ENCODE results near the gene SLC6A11.

The SLC6A11 gene

GRCh38 chr3:10888518-10889090 is 72.6 kb downstream of the SLC6A11 start:
- no peak for DNase-seq (ENCODE audit: low spot score)

DNA sequence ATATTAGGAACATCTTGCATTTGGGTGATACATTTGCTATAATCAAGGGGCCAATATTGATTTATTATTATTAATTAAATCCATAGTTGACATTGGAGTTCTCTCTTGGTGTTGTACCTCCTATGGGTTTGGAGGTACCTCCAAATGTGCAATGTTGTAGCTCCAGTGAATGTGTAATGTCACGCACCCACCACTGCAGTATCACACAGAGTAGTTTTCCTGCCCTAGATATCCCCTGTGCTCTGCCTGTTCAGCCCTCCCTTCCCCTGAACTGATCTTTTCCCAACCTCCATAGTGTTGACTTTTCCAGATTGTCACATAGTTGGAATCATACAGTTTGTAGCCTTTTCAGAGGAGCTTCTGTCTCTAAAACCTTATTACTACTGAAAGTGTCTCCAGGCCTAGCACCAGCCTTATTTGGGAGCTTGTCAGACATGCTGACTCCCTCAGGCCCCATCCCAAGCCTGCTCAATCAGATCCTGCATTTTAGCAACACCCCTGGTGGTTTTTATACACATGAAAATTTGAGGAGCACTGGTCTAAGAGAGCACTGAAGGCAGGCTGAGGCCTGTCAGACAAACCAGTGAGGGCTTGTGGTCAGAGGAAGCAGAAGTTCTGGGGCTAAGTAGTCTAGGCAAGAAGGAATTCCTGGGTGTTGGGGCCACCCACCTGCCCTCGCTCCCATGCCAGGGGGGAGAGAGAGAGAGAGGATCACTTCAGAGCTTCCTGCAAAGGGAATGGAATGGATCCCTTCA is 73.4 kb downstream of the SLC6A11 start:
- DNase-seq (ENCODE audit: low spot score), result no peak

DNA sequence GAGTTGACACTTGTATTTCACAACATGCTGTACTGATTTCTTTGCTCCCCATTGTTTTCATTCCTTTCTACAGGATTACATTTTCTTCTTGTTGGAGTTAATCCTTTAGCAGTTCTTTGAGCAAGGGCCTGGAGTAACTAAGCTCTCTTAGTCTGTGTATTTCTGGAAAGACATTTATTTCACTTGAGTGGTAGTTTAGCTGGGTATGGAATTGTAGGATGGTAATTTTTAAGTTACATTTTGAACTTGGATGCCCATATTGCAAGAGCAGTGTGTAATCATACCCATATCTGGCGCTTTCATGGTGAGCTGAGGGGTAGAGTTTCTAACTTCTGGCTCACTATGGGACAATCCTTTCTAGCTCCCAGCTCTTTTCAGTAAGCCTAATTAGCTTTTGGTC is 74.6 kb downstream of the SLC6A11 start:
- no peak for DNase-seq (ENCODE audit: low spot score)

DNA sequence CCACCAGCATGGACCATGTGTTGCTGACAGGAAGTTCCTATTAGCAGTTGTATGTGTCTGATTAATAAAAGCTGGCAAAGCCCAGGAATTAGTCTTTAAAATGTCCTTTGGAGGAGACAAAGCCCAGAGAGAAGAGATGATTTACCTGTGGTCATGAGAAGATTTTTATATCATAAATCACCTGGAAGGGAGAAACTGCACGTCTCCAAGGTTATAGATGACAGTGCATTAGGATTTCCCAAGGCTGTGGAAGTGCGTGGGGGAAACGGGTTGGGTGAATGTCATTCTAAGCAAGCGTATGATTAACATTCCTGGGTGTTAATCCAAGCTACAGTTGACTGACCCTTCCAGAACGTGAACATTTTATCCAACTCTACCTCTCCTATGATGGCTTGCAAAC is 76.6 kb downstream of the SLC6A11 start:
- DNase-seq (ENCODE audit: low spot score), result no peak

DNA sequence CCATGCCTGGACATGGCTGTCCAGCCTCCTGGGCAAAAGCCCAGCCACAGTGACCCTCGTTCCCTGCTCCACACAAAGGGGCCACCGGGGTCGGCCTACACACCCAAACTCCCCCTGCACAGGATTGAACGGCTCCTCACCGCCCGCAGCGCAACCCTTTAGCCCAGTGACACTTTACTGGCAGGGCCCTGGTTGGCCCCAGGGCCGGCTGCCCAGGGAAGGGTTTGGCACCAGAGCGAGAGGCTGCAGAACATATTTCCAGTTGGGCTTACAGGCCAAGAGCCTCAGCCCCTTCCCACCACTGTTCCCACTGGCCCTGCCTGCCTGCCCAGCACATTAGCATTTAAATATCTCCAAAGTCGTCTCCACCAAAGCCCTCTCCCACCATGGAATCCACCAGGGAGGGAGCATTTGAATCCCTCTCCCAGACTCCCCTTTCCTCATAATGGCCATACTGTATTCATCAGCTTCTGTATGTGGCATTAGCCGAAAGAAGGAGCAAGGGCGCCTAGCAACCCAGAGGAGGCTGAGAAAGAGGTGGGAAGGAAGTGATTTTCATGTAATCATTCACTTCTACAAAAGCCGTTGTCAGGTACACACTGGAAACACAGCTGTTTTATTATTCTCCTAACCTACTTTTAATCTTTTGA is 85.4 kb downstream of the SLC6A11 start:
- no peak for DNase-seq (ENCODE audit: low spot score)

DNA sequence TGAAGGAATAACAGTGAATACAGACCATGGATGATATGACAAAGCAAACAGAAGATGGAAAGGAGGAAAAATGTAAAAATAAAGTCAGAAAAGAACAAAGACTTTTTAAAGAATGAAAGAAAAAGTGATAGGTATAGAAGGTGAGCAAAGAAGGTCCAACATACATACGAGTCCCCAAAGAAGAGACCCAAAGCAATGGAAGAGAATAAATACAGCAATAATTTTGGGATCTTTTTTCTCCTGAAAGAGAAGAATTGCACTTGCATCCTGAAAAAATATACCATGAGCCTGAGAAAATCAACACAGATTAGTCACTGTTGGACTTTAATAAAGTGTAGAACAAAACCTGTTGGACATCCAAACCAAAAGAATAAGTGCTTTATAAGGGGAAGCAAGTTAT is 91.2 kb downstream of the SLC6A11 start:
- DNase-seq (ENCODE audit: low spot score), result no peak

DNA sequence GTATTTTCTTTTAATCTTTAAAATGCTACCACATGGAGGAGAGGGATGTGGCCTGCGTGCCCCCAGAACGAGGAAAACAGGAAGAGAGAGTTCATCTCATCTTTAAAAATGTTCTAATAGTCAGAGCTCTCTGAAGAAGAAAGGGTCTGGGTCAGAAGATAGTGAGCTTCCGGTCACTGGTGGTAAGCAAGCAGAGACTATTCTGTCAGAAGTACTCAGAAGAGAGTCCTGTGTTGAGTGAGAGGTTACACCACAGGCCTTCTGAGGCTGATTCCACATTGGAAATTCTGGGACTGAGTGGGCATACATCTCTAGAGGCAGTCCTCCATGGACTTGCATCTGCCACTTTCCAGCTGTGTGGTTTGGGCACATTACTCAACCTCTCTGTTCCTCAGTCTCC is 94.3 kb downstream of the SLC6A11 start:
- no peak for DNase-seq (ENCODE audit: low spot score)

DNA sequence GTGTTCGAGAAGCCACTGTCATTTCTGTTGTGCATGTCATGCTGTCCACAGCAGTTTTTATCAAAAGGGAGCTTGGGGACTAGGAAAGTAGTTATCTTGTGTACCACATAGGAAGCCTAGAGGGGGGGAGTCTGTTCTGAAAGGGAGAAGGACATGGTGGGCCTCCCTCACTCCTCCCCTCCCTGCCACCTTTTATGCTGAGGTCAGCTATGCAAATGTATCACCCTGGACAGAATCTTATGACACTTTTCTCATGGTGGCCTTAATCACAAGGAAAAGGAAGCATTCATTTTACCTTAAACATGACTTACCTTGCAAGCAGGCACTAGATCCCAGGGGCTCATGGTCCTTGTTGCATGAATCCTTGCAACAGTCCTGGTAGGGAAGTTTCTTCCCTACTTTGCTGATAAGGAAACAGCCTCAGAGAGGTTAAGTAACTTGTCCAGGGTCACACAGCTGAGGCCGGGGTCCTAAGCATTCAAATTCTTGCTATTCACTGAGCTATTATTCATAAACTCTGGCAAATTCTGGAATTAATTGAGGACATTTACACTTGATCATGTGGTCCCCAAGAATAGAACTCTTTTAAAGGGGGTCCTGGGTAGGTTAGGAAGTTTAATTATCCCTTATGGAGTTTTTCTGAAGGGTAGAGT is 95.4 kb downstream of the SLC6A11 start:
- no peak for DNase-seq (ENCODE audit: low spot score)

- DNase-seq (ENCODE audit: low spot score), result no peak
Observed at GRCh38 chr3:10912786-10913185, 96.8 kb downstream of the SLC6A11 start.

- no peak for DNase-seq (ENCODE audit: low spot score)
Observed at GRCh38 chr3:10915376-10915775, 99.3 kb downstream of the SLC6A11 start.

DNA sequence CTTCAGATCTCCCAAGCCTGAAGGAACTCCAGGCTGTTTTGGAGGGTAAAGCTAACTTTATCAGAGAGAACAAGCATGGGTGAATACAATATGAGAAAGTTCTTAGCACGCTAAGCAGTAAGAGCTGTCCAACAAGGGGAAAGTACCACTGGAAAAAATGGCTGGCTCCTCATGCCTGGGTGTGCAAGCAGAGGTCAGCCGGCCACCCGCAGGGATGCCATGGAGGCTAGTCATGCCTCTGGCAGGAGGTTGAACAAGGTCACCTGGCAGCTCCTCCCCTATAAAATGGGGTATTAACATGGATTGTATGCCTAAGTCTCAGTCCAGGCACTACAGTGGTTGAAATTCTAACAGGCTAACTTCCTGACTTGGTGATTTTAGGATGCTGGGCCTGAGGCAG is 101.1 kb downstream of the SLC6A11 start:
- DNase-seq (ENCODE audit: low spot score), result peak; percentile 33

DNA sequence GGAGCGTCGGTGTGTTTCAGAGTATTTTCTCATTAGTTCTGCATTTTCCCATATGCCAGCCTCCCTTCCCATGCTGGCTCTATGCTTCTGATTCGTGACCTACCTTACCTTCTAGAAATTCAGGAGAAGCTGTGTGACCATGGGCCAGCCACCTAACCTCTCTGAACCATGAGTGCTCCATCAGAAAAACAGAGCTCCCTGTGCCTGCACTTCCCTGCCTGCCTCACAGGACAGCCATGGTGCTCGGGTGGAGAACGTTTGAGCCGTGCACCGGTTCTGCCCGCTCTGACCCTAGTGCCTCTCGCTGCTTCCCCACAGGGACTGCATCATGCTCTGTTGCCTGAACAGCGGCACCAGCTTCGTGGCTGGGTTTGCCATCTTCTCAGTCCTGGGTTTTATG is 102.0 kb downstream of the SLC6A11 start:
- DNase-seq (ENCODE audit: low spot score), result no peak

GRCh38 chr3:10919636-10920035 is 103.6 kb downstream of the SLC6A11 start:
- no peak for DNase-seq (ENCODE audit: low spot score)

DNA sequence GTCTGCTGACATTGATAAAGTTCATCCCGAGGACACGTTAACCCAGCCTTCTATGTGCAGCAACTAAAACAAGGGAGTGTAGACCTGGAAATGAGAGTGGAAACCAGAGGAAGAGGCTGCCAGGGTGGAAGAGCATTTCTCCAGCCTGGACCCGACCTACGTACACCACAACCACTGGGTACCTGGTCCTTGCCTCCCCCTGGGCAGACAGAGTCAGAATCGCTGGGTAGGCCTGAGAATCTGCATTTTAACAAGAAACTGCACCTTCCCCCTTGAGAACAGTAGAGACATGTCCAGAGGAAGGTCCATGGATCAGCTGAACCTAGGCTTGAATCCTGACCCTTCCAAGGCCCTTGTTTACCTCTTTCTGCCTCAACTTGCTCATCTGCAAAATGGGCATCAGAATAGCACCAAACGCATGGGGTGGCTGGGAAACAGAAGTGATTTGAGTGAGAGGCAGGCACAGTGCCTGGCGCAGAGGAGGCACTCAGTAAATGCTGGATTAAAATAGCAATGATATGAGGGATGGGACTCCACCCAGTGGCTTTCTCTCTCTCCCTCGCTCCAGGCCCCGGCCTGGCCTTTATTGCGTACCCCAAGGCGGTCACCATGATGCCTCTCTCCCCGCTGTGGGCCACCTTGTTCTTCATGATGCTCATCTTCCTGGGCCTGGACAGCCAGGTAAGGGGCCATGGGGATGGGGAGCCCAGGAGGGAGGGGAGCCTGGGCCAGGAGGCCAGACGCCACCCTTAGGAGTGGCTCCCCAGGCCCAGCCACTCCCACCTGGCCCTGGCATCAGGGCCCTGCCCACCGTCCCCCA is 109.6 kb downstream of the SLC6A11 start:
- no peak for DNase-seq (ENCODE audit: low spot score)

GRCh38 chr3:10926256-10926810 is 110.3 kb downstream of the SLC6A11 start:
- DNase-seq (ENCODE audit: low spot score), result no peak

DNA sequence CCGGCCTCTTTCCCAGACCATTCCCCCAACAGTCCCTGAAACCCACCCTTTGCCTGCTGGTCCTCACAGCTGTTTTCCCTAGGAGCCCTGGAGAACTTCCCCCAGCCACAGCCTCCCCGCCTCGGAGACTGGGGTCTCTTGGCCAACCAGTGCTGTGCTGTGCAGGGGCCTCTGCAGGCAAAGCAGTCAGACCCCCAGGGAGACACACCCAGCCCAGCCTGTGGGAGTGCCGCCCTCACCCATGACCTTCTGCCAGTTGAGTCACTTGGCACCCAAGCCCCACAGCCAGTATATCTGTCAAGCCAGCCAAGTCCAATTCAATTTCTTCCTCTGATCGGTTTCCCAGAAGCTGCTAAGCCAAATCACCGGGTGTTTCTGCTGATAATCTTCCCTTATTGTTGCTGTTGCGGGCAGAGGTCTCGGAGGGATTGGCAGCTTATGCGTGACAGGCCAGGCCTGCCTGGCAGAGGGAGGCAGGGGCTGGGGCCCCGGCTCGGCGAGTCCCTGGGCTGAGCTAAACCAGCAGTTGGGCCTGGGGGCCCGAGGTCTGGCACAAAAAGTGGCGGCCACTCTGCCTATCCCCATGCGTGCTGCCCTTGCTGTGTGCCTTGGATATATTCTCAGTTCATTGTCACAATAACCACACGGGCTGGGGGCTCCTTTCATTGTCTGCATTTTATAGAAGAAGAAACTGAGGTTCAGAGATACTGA is 110.9 kb downstream of the SLC6A11 start:
- DNase-seq (ENCODE audit: low spot score), result no peak

- no peak for DNase-seq (ENCODE audit: low spot score)
Observed at GRCh38 chr3:10927551-10927950, 111.5 kb downstream of the SLC6A11 start.

DNA sequence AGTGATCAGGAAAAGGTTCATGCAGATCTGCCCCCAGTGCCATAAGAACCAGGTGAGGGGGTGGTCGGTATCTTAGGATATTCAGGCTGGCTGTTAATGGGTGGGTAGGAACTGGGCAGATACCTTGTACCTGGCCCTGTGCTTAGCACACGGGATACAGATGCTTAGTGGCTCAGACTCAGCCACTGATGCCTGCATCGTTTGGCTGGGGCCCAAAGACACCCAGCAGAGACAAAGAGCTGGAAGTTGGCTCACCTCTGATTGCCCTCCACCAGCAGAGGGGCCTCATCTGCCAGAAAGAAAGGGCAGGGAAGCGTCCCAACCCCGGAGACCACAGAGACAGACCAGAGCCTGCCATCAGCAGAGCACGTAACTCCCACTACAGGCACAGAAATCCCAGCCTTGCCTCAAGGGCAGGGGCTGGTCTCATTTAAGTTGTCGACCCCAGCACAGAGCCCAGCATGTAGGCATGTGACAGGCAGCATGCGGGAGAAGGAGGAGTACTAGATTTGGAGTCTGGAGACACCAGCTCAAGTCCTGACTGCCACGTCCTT is 112.5 kb downstream of the SLC6A11 start:
- DNase-seq (ENCODE audit: low spot score), result no peak

GRCh38 chr3:10928961-10929471 is 113.0 kb downstream of the SLC6A11 start:
- no peak for DNase-seq (ENCODE audit: low spot score)

DNA sequence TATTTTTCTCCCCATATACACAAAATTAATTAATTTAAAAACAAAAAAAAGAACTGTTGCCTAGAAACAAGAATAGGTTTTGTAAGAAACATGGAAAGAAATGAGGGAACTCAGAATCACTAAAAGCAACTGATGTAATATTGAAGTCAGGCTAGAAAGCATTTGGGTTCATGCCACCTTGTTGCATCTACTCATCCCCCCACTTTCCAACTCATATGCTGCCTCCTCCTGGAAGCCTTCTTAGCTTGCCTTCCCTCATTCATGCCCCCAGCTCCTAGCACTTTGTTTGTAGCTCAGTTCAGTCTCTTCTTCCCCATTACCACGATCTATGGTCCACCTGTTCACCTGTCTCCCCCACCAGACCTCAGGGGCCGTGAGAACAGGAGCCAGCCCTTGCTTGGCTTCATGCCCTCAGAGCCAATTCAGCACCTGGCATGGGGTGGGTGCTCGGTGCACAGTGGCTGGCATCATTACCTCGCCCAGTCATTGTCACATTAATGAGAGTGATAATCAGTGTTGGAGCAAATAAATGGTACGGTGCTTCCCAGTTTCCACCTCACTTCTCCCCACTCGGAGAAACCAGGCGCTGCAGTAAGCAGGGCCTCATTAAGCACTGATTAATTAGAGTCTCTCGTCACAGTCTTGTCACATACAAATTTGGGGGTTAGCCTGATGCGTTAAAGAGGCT is 114.1 kb downstream of the SLC6A11 start:
- DNase-seq (ENCODE audit: low spot score), result no peak

Data from SW480 (cell line).